HG03159 (cell line): ENCODE data around the gene TEAD3.

Experiments used
- ATAC-seq: cut with Tn5 transposase; IDR thresholded peaks from one replicate; pipeline ENCODE4 v1.9.1; 2021; ENCODE audit warnings: mild to moderate bottlenecking, moderate library complexity; ENCODE audit not compliant: unreplicated experiment

Gene TEAD3

DNA sequence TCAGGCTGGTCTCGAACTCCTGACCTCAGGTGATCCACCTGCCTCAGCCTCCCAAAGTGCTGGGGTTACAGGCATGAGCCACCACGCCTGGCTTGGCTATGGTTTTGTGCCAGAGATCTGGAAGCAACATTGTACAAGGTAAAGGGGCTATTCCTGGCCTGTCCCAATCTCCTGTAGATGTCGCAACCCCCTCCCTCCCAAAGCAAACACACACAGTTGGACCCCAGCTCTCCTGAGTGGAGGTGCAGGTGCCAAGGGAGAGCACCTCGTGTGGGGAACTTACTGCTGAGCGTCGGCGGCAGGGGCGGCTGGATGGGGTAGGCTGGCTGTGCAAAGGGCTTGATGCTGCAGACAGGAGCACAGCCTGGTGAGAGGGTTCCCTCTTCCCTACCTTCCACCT, 19.9 kb downstream of the TEAD3 start:
- ATAC-seq = no peak

DNA sequence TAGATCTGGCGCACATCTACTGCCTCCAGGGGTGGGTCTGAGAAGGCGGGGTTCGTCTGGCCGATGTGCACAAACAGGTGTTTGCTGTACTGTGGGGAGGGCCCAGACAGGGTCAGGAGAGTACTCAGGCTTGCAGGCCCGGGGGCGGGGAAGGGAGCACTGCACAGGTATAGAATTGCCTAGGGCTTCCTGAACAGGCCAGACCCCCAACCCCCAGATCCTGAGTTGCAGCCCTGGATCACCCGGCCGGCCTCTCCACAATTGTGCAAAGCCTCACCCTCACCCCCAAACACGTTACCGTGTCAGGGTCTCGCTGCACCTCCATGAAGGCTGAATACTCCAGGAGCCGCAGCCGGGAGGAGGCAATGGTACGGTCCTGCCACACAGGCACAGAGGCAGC, 20.9 kb downstream of the TEAD3 start:
- ATAC-seq = no peak

DNA sequence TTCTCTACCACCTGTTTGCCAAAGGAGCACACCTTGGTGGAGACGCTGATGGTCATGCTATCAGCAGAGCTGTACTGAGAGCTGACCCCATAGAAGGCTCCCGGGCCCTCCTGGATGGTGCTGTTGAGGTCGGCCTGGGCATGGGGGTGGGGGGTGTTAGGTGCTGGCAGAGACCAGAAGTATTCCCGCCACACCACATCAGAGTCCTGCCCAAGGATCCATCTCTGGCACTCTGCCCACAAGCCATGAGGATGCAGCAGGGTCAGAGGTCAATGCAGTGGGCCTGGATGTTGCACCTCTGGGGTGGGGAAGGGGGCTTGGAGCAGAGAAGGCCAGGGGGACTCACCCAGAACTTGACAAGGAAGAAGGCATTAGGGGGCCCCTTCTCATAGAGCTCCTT, 21.3 kb downstream of the TEAD3 start:
- ATAC-seq = no peak

DNA sequence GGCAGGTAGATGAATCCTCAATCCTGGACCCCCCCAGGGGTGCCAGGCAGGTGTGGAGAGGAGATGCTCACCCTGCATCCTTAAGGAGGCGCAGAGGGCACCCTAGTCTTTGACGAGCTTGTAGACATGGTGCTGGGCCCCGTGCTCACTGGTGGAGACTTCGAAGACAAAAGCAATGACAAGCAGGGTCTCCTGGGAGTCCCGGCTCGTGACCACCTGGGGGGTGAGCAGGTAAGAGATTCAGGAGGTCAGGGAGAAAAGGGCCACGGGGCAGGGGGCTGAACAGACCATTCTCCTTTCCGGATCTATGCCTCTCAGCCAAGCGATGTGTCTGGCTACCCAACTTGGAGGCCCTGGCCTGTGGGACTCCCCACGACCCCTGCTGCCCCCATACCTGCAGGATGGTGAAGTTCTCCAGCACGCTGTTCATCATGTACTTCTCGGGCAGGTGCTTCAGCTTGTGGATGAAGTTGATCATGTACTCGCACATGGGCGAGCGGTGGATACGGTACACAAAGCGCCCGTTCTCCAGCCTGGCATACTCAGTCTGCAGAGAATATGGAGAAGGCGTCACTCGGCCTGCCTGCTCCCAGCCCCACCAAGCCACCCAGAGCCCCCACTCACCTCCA, 21.8 kb downstream of the TEAD3 start:
- no peak for ATAC-seq

DNA sequence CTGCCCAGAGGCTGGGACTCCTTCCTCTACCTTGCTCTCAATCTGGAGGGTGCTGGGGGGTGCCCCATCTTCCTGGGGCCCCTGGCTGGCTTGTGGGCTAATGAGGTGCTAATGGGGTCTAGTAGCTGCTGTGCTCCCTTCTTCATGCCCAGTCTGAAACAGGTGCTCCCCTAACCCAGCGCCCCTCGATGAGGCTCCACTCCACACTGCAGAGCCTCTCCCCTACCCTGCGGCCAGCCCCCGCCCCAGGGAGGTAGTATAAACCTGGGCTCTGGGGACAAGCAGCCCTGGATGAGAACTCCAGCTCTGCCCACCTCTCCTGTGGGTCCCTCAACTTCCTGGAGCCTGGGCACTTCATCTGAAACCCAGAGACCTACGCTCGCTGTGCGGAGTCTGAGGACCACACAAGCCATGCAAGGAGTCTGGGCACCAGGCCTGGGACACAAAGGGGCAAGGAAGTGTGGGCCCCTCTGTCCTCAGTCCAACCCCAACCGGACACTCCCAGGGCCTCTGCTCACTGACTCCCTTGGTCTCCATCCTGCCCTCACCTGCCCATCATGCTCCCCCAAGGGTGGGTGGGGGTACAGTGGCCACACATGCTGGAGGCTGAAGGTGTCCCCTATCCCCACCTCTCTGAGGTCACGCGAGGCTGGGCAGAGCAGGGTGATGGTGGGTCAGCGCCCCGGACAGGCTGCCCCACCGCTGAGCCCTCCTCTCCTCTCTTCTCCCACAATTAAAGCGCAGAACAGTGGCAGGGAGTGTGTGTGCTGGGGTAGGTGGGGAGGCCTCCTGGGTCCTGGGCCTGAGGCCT, 22.5 kb downstream of the TEAD3 start:
- no peak for ATAC-seq

DNA sequence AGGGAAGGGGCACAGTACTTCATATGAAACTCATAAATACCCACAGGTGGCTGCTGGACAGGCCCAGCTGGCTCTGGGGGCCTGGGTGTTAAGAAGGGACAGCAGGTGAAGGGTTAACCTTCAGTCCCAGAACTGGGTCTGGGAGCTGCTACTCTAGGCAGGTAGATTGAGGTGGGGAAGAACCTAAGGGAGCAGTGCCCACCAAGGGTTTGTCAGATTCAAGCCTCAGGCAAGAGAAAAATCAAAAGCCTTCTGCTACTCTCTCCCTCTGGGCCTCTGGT, 23.1 kb downstream of the TEAD3 start:
- no peak for ATAC-seq

DNA sequence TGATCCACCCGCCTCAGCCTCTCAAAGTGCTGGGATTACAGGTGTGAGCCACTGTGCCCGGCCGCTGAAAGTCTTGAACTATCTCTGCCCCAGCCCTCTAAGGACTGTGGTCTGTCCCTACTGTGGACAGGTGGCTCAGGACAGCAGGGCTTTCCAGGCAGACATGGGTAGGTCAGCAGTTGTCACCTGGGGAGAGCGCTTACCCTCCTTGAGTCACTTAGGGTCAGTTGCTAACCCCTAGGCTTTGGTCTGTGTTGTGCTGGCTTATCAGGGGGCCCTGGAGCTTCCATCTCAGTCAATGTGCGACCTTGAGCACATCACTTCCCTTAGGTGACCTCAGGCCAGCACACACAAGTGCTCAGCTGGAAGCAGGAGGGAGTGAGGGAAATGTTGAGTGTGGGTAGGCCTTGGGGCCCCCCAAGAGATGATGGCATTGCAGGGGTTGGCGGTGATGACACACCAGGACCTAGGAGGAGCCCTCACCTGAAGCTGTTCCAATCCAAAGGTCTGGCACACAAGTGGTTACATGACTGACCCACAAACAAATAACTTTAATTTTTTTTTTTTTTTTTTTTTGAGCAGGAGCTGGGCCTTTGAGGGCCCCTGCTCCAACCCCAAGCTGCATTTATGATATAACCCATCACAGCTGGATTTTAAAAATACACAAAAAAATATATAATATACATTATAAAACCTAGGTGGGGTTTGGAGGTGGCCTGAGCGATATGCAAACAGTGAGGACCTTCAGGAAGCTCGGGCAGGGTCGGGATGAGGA, 23.6 kb downstream of the TEAD3 start:
- ATAC-seq = no peak

DNA sequence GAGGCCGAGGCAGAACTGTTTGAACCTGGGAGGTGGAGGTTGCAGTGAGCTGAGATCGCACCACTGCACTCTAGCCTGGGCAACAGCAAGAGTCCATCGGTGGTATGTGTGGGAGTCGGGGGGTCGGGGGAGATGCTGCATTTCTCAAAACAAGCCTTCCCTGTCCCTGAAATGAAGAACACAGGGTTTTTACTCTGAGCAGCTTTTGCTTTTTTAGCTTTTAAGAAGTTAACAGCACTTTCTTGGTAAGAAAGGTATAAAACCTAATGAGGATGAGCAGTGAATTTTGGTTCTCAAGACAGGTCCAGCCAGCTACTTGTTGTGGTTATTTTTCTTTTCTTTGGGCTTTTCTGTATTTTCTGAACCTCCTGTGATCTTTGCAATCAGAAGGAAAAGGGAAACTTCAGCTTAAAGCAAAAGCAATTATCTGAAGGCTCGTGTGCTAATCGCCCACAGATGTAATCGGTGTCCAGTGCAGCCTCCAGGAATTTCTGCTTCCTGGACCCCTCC, 25.0 kb downstream of the TEAD3 start:
- ATAC-seq = no peak

DNA sequence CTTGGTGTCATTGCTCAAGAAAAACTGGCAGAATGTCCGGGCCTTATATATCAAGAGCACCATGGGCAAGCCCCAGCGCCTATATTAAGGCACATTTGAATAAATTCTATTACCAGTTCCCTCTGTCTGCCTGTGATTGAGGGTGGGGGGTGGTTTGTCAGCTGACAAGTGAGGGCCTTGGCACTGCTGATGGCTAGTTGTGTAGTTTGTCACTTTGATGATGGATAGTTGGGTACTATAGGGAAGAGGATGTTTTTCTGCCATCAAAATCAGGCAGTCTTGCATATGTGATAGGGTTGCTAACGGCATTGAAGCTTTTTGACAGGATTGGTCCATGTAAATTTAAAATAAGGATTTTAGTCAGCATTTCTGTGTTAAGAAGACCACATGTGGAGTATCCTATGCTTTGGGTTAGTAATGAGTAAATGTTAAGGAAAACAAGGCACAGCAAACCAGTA, 26.2 kb downstream of the TEAD3 start:
- no peak for ATAC-seq

DNA sequence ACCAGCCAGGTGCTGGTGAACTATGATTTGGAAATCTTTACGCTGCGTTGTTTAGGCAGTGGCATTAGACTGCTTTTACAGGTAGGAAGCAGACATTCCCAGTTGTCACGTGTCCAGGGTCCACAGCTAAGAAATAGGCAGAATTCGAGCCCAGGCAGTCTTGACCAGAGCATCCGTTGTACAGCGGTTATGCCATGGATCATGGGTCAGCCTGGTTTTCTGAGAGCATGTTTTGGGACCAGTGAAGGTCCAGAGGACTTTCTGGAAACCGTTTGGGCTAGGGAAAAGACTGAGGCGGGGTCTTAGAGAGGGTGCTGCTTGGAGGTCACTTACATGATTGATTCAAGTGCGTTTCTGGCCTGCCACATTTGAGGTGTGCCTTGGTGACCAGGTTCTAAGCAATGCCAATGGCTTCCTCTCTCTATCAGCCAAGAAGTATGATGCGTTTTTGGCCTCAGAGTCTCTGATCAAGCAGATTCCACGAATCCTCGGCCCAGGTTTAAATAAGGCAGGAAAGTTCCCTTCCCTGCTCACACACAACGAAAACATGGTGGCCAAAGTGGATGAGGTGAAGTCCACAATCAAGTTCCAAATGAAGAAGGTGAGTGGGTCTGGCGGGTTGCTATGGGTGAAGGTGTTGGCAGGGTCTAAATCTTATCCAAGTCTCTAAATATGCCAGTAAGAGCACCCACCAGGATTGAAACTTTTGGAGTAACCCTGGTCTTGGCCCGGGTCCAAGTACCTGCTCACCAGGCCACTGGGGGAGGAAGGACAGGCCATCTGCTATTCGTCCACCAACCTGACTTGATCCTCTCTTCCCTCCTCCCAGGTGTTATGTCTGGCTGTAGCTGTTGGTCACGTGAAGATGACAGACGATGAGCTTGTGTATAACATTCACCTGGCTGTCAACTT, 26.9 kb downstream of the TEAD3 start:
- ATAC-seq = no peak

DNA sequence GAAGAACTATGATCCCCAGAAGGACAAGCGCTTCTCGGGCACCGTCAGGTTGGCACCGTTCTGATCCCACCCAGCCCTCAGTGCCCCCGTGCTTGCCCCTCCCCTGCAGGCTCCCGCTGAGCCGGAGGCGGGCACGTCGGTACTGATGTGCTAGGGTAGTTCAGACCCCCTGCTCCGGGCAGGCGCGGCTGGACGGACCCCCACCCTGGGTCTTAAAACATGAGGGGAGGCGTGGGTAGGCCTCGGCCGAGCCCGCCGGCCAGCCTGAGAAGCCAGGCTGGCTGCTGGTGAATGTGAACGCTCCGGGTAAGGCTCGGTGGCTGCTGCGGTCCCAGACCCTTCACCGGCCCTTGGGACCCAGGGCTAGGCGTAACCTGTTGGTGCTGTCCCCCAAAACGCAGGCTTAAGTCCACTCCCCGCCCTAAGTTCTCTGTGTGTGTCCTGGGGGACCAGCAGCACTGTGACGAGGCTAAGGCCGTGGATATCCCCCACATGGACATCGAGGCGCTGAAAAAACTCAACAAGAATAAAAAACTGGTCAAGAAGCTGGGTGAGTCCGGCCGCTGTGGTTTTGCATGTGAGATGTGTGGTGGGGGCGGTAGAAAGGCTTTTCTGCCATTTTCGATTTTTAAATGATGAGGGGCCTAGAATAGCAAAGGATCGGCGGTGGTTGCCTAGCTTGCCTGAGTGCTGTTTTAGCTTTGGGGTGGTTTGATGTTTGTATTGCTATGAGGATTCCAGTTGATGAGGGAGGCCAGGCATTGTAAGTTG, 27.7 kb downstream of the TEAD3 start:
- no peak for ATAC-seq

DNA sequence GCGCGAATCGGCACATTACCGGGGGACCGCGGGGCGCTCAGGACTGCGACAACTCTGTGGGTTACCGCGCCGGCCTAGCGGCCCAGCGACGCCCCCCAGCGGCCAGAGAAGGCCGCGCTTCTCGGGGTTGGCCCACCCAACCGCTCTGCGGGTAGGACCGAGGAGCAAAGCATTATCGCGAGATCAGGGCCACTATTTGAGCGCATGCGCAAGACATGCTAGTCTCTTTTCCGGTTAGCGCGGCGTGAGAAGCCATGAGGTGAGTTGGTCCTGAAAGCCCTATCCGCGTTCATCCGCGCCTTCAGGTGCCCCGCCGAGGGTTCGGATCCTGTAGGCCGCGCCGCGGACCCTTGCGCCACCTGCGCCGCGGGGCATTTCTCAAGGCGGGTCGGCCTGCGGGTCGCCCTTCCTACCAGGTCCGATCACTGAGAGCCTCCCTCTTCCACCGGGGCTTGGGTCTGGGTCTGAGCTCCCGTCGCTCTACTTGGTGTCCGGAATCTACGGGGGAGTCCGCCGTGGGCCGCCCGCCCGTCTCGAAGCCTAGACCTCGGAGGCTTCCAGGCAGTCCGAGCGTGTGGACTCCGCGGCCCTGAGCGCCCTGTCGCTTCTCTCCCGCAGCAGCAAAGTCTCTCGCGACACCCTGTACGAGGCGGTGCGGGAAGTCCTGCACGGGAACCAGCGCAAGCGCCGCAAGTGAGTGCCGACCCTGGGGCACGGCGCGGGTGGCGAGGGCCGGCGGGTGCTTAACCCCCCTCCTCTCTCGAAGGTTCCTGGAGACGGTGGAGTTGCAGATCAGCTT, 28.5 kb downstream of the TEAD3 start, which contains the start of gene RPL10A:
TSS of gene RPL10A (plus strand) at position 221 of the 799 bp plus-strand sequence. CDS start at position 255, 34 bp downstream.
- ATAC-seq = peak; percentile 74

DNA sequence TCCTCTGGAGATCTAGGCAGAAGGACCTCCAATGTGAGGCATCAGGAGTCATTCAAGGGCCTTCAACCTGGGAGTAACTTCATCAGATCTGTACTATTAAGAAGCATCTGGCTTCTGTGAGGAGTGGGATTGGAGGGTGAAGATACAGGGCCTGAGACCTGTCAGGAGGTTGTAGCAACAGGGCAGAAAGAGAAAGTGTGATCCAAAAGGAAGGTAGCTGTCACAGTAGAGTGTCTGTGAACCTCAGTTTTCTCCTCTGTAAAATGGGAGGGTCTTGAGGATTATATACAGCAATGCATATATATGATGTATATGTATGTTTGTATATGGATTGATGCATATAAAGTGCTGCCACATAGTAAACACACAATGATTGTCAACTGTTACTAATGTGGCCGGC, 31.2 kb downstream of the TEAD3 start:
- no peak for ATAC-seq

DNA sequence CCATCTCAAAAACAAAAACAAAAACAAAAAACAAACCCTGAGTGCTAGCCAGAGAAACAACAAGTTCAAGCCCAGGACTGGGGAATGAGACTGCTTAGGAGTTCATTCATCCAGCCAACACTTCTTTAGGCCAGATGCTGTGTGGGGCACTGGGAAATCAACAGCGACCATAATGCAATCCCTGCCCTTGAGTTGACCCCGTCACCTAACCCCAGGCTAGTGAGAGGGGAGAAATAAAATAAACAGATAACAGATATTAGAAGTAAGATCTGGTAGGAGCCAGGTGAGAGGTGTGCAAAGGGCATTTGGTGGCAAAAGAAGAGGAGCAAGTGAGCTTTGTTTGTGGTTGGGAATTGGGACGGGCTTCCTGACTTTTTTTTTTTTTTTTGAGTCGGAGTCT, 33.6 kb downstream of the TEAD3 start:
- ATAC-seq = no peak

DNA sequence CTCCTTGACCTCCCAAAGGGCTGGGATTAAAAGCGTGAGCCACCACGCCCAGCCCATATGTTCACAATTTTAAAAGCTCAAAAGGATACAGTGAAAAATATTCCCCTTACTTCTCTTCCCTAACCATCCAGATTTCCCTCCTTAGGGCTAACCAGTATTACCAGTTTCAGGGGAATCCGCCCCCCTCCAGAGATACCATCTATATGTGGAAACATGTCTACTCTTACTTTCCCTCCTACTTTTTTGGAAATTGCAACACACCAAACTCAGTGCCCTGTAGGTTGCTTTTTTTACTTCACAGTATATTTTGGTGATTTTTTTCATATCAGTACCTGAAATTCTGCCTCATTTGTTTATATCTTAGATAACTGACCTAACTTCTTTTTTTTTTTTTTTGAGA, 35.6 kb downstream of the TEAD3 start:
- no peak for ATAC-seq

DNA sequence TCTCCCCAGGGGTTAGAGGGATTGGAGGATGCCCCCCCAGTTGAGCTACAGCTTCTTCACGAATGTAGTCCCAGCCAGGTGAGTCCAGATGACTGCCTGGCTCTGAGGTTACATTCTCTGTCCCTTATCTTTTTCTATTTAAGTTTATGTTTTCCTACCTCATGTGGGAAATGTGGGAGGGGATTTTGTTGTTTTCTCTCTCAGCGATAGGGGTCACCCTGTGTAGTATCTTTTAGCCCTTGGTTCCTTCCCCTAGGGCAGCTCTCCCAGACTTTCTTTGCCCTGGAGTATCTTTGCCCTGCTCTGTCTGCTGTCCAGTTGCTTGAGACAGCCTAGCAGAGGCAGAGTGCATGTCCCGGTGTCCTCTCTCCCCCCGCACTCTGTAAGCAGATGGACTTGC, 39.0 kb downstream of the TEAD3 start:
- ATAC-seq = no peak

DNA sequence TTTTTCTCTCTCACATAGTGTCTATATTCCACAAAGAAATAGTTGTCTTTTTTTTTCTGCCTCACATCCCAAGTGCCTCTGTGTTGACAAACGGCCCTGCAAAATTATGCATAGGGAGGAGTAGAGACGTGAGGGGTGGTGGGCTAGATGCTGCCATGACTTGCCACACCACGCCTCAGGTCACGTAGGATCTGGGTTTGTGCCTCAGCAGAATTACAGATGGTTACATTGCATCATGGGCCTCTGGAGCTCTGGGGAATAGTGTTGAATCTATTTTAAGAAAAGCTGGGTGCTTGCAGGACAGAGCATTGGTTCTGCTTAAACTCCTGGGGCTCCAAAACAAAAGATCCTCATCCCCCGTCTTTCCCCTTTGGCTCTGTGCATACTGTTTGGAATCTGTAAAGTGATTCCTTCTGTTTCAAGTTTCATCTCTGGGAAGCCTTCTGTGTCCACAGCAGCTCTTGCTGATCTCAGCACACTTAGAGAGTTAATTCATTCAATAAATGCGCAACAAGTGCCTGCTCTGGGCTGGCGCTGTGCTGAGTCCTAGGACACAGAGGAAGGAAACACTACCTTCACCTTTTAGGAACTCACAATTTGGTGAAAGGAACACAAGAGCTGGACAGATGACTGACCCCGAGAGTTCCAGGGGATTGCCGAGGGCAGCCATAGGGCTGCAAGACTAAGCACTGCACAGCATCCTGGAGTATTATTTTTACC, 42.3 kb downstream of the TEAD3 start:
- ATAC-seq = no peak

DNA sequence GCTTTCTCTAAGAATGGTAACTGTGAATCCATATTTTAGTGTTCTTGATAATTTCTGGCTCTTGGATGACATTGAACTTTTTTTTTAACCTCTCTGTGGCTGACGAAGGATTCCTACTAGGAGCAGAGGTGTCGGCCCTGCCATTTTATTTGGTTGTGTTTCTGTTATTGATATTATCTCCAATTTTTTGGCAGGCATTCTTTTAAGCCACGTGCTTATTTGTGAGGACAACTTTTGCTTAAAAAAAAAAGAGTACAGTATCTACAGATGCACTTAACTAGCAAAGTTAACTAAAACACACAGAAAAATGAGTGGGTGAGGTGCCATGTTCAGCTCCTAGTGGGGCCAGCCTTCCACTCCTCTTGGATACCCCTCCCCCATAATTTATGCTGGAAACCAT, 43.6 kb downstream of the TEAD3 start:
- ATAC-seq = no peak
